Measurements from ENCODE around the gene SDK1. TPM values are rescaled to one million over a fixed set of nuclear protein-coding genes. Genes with fewer than 3 reads are reported as not detected.

Gene SDK1
- total and polyA plus RNA-seq, 8 donors, result 1.6 to 11.2 (median 6.6) TPM

GRCh38 chr7:4168041-4168440 lies 867.0 kb downstream of the SDK1 start:
- TF ChIP-seq POLR2AphosphoS5 (IDR thresholded peaks at IDR 0.05) (no peak), POLR2A (IDR thresholded peaks at IDR 0.05) (no peak), CTCF (IDR thresholded peaks at IDR 0.05) (no peak), EP300 (IDR thresholded peaks at IDR 0.05) (no peak)
- DNase-seq, result no peak
- 88 to 96% (median 94%) methylated on average over 8 to 10 of the region's 10 CpGs for WGBS, 5 donors

GRCh38 chr7:4168541-4168940 lies 867.5 kb downstream of the SDK1 start:
- TF ChIP-seq CTCF (IDR thresholded peaks at IDR 0.05) (no peak), POLR2AphosphoS5 (IDR thresholded peaks at IDR 0.05) (no peak), POLR2A (IDR thresholded peaks at IDR 0.05) (no peak), EP300 (IDR thresholded peaks at IDR 0.05) (no peak)
- no peaks in the 10 kb centered on the region for H3K36me3 ChIP-seq
- WGBS, 5 donors, result 49 to 85% (median 62%) methylated on average over 6 to 7 of the region's 7 CpGs

More at GRCh38 chr7:4168041-4168440, 867.0 kb downstream of the SDK1 start:
- intact Hi-C loops (cut with DNase I; ENCODE audit: low total_unique reads), result no loop called here
- Histone ChIP-seq H3K27ac (no peak overlapping the region), H3K9me3 (no peaks in the 10 kb centered on the region), H3K36me3 (no peaks in the 10 kb centered on the region), H3K4me1 (no peaks in the 10 kb centered on the region), H3K27me3 (no peaks in the 10 kb centered on the region), H3K4me3 (no peak overlapping the region)

GRCh38 chr7:4169455-4169854 lies 868.4 kb downstream of the SDK1 start:
- WGBS, 5 donors, result 47 to 67% (median 59%) methylated on average over 9 to 10 of the region's 10 CpGs
- no peaks in the 10 kb centered on the region for H3K4me1 ChIP-seq
- TF ChIP-seq POLR2AphosphoS5 (IDR thresholded peaks at IDR 0.05), result no peak
- TF ChIP-seq CTCF (IDR thresholded peaks at IDR 0.05), result no peak
- no peak for TF ChIP-seq EP300 (IDR thresholded peaks at IDR 0.05)
- no peaks in the 10 kb centered on the region for H3K27me3 ChIP-seq
- H3K36me3 ChIP-seq, result no peaks in the 10 kb centered on the region
- no peaks in the 10 kb centered on the region for H3K9me3 ChIP-seq
- no peak overlapping the region for H3K27ac ChIP-seq
- peak in 1 of 2 donors; percentile 46 for DNase-seq
- no peak overlapping the region for H3K4me3 ChIP-seq
- intact Hi-C loops (cut with DNase I; ENCODE audit: low total_unique reads), result no loop called here

More at GRCh38 chr7:4168541-4168940, 867.5 kb downstream of the SDK1 start:
- Histone ChIP-seq H3K27me3 (no peaks in the 10 kb centered on the region), H3K27ac (no peak overlapping the region), H3K4me3 (no peak overlapping the region), H3K9me3 (no peaks in the 10 kb centered on the region), H3K4me1 (no peaks in the 10 kb centered on the region)
- DNase-seq, result no peak
- intact Hi-C loops (cut with DNase I; ENCODE audit: low total_unique reads), result no loop called here

- Histone ChIP-seq H3K36me3 (no peaks in the 10 kb centered on the region), H3K27ac (no peak overlapping the region), H3K9me3 (no peaks in the 10 kb centered on the region), H3K4me1 (no peaks in the 10 kb centered on the region), H3K27me3 (no peaks in the 10 kb centered on the region), H3K4me3 (no peak overlapping the region)
- TF ChIP-seq CTCF (IDR thresholded peaks at IDR 0.05) (no peak), EP300 (IDR thresholded peaks at IDR 0.05) (no peak), POLR2AphosphoS5 (IDR thresholded peaks at IDR 0.05) (no peak), POLR2A (IDR thresholded peaks at IDR 0.05) (no peak)
- no peak for DNase-seq
- WGBS, 5 donors, result 86 to 92% (median 91%) methylated on average over 22 of the region's 22 CpGs
- intact Hi-C loops (cut with DNase I; ENCODE audit: low total_unique reads), result no loop called here
Measured at GRCh38 chr7:4170997-4171786, 870.1 kb downstream of the SDK1 start.
